Fibroblast of skin of back (primary cell): ENCODE measurements around the gene USP40. TPM values are rescaled to one million over a fixed set of nuclear protein-coding genes. Genes with fewer than 3 reads are reported as not detected.
A peak's percentile ranks its signal among the peaks of the same experiment; 100 is the strongest.
"Not testable (repeated sequence)": the region's sequence is repeated elsewhere in the genome, so short reads cannot be mapped to it uniquely, and the experiment has no call there.

Source experiments
- DNase-seq: peaks from one replicate; pipeline ENCODE4 v3.0.0-alpha.2; 2013
- polyA plus RNA-seq, 2 experiments: library from polyadenylated mRNA; unstranded; fragments of 120-200 nt; gene quantifications; one replicate each; pipeline ENCODE4 v1.2.1, GENCODE V29; 2013; ENCODE audit not compliant: insufficient read length in 2 of 2

The USP40 gene
- 16.1 TPM for polyA plus RNA-seq (2013, experiment 1 of 2; ENCODE audit: insufficient read length)
- 16.5 TPM for polyA plus RNA-seq (2013, experiment 2 of 2; ENCODE audit: insufficient read length)

- peak; percentile 90 for DNase-seq
These were observed at the start of gene USP40 for GRCh38 chr2:233566141-233566956. Gene USP40 (minus strand): TSS chr2:233566782. CDS start chr2:233565554, 1,228 bp downstream.

DNA sequence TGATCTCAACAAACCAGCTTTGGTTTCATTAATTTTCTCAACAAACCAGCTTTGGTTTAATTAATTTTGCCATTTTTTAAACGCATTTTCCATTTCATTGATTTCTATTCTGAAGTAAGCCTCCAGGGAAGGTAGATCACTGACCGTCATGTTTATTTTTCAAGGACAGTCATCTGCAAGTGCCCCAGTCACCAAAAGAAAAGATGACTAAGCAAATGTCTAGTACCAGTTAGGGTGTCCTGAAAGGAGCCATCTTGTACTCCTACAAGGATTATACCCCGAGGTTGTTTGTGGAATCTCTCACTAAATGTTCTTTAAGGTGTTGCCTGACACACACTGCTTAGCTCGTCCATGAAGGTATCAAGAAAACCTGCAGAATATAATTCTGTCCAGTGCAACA, 44.7 kb upstream of the USP40 start:
- DNase-seq, result no peak

DNA sequence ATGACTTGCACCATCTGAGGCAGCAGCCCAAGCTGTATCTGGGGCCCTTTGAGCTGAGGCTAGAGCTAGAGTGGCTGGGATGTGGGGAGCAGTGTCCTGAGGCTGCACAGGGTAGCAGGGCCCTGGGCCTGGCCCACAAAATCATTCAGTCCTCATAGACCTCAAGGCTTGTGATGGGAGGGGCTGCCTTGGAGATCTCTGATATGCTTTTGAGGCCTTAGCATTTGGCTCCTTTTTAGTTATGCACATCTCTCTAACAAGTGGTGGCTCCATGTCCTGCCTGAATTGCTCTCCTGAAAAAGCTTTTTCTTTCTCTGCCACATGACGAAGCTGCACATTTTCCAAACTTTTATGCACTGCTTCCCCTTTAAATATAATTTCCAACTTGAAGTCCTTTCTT, 39.1 kb upstream of the USP40 start:
- DNase-seq, result no peak

DNA sequence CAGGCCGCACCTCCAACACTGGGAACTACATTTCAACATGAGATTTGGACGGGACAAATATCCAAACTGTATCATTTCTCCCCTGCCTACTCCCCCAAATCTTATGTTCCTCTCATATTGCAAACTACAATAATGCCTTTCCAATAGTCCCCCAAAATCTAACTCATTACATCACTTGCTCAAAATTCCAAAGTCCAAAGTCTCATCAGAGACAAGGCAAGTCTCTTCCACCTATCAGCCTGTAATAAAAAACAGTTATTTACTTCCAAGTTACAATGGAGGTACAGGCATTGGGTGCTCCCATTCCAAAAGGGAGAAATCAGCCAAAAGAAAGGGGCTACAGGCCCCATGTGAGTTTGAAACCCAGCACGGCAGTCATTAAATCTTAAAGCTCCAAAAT, 38.2 kb upstream of the USP40 start:
- DNase-seq, result no peak

DNA sequence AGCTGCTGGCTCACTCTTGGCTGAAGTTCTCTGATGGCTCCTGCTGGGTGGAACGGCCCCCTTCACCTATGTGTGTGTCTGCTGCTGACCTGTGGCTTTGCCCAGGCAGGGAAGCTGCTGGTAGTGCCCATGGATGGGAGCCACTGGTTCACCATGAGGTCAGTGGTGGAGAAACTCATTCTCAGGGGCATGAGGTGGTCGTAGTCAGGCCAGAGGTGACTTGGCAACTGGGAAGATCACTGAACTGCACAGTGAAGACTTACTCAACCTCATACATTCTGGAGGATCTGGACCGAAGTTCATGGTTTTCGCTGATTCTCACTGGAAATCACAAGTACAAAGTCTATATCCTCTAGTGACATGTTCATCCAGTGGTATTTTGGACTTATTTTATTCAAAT, 36.9 kb upstream of the USP40 start:
- no peak for DNase-seq

- DNase-seq, result no peak
These were observed 35.5 kb upstream of the USP40 start for GRCh38 chr2:233602076-233602475.

GRCh38 chr2:233600386-233600785, 33.8 kb upstream of the USP40 start:
- DNase-seq, result no peak

GRCh38 chr2:233598952-233599351, 32.4 kb upstream of the USP40 start:
- DNase-seq, result no peak

GRCh38 chr2:233597522-233597921, 30.9 kb upstream of the USP40 start:
- no peak for DNase-seq

DNA sequence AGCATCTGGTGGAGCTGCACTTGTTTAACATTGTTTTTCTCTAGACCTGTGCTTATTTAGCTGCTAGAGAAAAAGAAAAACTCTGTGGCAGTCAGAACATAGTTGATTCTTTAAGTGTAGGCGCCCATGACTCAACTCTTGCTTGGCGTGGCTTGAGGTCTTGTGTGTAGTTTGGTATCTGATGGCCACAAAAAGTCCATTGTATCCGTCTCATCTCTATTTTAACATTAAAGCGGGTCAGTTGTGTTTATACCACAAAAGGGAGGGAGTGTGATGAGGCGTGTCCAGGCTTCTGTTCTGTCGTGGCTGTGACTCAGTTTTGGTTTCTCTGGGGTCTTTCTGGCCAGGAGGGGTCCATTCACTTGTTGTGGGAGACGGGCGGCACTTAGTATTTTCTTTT, 26.6 kb upstream of the USP40 start:
- DNase-seq, result no peak

- not testable (repeated sequence) for DNase-seq
These were observed 26.1 kb upstream of the USP40 start for GRCh38 chr2:233592706-233593105.

- no peak for DNase-seq
These were observed 21.8 kb upstream of the USP40 start for GRCh38 chr2:233588400-233588799.

GRCh38 chr2:233584210-233584609, 17.6 kb upstream of the USP40 start:
- no peak for DNase-seq

GRCh38 chr2:233583217-233583965, 16.8 kb upstream of the USP40 start:
- not testable (repeated sequence) for DNase-seq

GRCh38 chr2:233577341-233577740, 10.8 kb upstream of the USP40 start:
- not testable (repeated sequence) for DNase-seq

DNA sequence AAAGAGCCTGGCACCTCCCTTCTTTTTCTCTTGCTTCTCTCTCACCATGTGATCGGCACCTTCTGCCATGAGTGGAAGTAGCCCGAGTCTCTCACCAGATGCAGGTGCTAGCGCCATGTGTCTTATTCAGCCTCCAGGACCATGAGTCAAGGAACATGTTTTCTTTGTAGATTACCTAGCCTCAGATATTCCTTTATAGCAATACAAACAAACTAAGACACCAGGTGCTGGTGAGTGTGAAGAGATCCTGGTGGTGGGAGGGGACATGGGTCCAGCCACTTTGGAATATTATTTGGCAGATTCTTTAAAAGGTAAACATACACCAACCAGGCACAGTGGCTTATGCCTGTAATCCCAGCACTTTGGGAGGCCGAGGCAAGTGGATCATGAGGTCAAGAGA, 5.9 kb upstream of the USP40 start:
- DNase-seq, result no peak

DNA sequence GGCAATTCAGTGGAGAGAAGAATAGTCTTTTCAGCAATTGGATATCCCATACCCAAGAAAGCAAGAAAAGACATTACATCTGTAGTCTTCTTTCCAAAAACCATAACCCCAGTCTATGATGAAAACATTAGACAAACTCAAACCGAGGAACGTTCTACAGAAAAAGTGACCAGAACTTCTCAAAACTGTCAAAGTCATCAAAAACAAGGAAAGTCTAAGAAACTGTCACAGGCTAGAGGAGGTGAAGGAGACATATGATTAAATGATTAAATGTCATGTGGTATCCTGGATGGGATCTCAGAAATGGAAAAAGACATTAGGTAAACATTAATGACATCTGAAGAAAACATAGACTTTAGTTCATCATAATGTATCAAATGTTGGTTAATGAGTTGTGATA, 4.9 kb upstream of the USP40 start:
- no peak for DNase-seq

GRCh38 chr2:233571001-233571400, 4.4 kb upstream of the USP40 start:
- DNase-seq, result no peak

DNA sequence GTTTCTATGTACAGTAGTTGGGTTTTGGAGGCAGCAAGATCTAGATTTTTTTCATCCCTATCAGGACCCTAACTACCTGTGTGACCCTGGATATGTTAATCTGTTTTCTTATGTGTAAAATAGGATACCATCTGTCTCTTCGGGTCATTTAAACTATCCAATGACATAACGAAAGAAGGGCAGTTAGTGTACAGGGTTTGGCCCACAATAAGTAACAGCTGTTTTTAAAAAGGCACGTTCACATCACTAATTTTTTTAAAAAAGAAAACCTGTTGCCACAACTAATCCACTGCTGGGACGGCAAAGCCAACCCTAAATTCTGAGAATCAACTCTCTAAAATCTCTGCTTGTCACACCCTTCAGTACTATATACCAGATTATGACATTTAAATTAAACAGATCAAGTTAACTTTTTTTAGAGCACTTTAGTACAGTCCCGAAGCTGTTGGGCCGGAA, 869 bp downstream of the USP40 start:
- no peak for DNase-seq

DNA sequence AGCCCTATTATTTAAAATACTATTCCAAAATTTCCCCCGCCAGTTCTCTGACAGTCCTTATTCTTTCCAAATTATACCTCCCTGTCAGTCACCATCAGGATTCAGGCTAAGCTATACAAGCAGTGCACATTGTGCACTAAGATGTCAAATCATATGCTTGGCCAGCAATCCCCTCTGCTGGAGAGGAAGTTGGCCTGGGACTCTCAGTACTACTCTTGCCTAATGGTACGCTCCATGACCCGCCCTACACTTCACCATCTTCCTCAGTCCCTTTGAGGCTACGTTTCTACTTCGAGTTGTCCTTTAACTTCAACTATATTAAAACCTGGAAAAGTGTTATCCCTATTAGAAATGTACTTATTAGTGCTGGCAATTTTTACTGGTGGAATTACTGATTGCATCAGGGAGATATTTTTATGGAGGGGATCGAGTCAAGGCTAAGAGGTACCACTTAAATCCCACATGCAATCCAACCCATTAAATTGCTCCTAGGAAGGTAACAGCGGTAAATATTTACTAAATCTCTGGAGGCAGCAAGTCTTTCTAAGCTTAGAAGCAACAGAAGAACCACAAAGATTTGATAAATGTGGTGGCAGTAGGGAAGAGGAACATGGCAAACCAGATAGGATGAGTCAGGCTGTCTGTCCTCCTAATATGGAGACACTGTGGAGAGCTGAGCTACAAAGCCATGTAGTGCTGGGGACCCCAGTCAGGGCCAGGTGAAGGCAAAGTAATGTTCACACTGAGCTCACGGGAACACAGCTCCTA, 2.7 kb downstream of the USP40 start:
- DNase-seq, result no peak

DNA sequence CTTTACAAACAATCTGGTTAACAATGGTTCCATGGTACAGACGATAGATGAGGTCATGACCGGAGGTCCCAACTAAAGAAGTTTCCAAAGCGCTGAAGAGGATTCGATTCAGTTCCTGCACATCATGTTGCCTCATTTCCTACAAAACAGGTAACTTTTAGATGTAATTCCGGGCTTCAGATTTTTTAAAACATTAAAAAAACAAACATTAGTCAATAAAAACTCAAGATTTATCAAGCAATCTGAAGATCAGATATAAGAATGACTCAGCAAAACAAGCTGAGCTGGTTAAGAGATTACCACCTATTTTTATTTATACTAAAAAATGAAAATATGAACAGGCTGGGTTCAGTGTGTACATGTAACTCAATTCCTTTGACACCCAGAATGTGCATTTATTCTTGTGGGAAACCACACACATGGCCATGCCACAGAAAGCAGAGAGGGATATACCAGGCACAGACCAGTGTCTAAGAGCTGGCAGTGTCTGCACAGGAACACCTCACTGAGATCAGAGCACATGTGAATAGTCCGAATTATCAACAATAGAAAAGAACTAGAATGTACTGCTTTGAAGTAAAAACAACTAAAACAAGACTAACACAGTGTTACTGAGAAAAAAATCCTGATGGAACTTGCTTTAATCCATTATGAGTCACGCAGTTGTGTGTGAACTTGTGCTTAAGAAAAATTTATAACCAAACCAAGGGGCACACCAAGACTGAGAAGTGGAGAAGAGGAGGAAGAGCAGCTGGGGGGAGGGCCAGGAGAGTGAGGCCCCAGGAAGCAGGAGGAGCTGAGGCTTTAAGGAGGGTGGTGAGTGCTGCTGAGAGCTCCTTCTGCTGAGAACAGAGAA, 9.5 kb downstream of the USP40 start:
- DNase-seq, result peak; percentile 71

GRCh38 chr2:233553366-233553765, 13.2 kb downstream of the USP40 start:
- DNase-seq, result no peak
